MM.1S (cell line): ENCODE measurements around the gene TNPO3.

ENCODE experiments used
- DNase-seq: peaks from one replicate; pipeline ENCODE4 v3.0.0-alpha.2; 2015
- H2AFZ ChIP-seq: fragments of 300-600 bp; sonication (generic); 2 replicates; pipeline ENCODE4 v1.6.0; 2016; ENCODE audit warnings: antibody characterized with exemption, low read length
- H3F3A ChIP-seq: fragments of 300-600 bp; sonication (generic); 2 replicates; pipeline ENCODE4 v1.6.1; 2016; ENCODE audit warnings: mild to moderate bottlenecking, antibody characterized with exemption, low read length, moderate library complexity, mixed read lengths; ENCODE audit not compliant: insufficient read depth
- H3K27ac ChIP-seq: fragments of 300-600 bp; sonication (generic); 2 replicates; pipeline ENCODE4 v1.5.1; 2016; ENCODE audit warnings: mild to moderate bottlenecking, low read length
- H3K27me3 ChIP-seq: fragments of 300-600 bp; sonication (generic); replicated peaks from 2 replicates; pipeline ENCODE4 v1.6.0; 2016; ENCODE audit warnings: low read length; ENCODE audit not compliant: insufficient read depth
- H3K36me3 ChIP-seq: fragments of 300-600 bp; sonication (generic); replicated peaks from 2 replicates; pipeline ENCODE4 v1.6.1; 2016; ENCODE audit warnings: mild to moderate bottlenecking, low read length, mixed read lengths; ENCODE audit not compliant: insufficient read depth
- H3K4me1 ChIP-seq: fragments of 300-600 bp; sonication (generic); 2 replicates; pipeline ENCODE4 v1.6.1; 2016; ENCODE audit warnings: low read length, mixed read lengths
- H3K4me2 ChIP-seq: fragments of 300-600 bp; sonication (generic); 2 replicates; pipeline ENCODE4 v1.6.0; 2016; ENCODE audit warnings: low read depth, low read length
- H3K4me3 ChIP-seq: fragments of 300-600 bp; sonication (generic); 2 replicates; pipeline ENCODE4 v1.5.1; 2016; ENCODE audit warnings: low read length, mixed read lengths
- H3K79me2 ChIP-seq: fragments of 300-600 bp; sonication (generic); 2 replicates; pipeline ENCODE4 v1.6.1; 2016; ENCODE audit warnings: mixed run types, low read length, mixed read lengths
- H3K9ac ChIP-seq: fragments of 300-600 bp; sonication (generic); 2 replicates; pipeline ENCODE4 v1.6.1; 2016; ENCODE audit warnings: low read length, mixed read lengths
- H3K9me2 ChIP-seq: fragments of 300-600 bp; sonication (generic); replicated peaks from 2 replicates; pipeline ENCODE4 v1.6.1; 2016; ENCODE audit warnings: mild to moderate bottlenecking, low read length, mixed read lengths; ENCODE audit not compliant: insufficient read depth
- H3K9me3 ChIP-seq: fragments of 300-600 bp; sonication (generic); replicated peaks from 2 replicates; pipeline ENCODE4 v1.6.1; 2016; ENCODE audit warnings: mild to moderate bottlenecking, low read length, mixed read lengths; ENCODE audit not compliant: insufficient read depth
- H4K20me1 ChIP-seq: fragments of 300-600 bp; sonication (generic); 2 replicates; pipeline ENCODE4 v1.6.1; 2016; ENCODE audit warnings: mild to moderate bottlenecking, low read length, moderate library complexity, mixed read lengths; ENCODE audit not compliant: insufficient read depth
- EZH2 ChIP-seq: fragments of 300-600 bp; sonication (generic); optimal IDR thresholded peaks from 2 replicates; pipeline ENCODE3; 2017; ENCODE audit warnings: low read depth, mild to moderate bottlenecking, antibody characterized with exemption, low read length, mixed read lengths
- EZH2phosphoT487 ChIP-seq: fragments of 300-600 bp; sonication (generic); IDR thresholded peaks from 2 replicates; pipeline ENCODE4 v1.6.1; 2018; ENCODE audit warnings: antibody characterized with exemption, low read length
- TF ChIP-seq, protein P1 (sequence below): fragments of 300-600 bp; sonication (generic); IDR thresholded peaks from 2 replicates; pipeline ENCODE4 v1.5.1; 2016; ENCODE audit warnings: antibody characterized with exemption, low read length, mixed read lengths

The TNPO3 gene

DNA sequence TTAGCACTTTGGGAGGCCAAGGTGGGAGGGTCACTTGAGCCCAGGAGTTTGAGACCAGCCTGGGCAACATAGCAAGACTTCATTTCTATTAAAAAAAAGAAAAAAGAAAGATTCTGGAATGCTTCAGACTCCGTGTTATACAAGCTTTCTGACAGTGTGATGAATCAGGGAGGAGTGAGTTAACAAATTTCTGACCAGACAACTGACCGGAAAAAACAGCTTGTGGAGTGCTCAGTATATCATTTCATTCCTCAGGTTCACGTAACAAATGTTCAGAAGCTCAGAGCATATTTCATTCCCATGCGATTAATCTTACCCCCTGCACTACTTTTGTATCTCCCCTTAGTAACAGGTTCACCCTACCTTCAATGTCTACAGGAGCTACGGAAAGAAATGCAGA lies 28.6 kb upstream of the TNPO3 start:
- no peak for TF ChIP-seq EZH2
- TF ChIP-seq, protein P1, sequence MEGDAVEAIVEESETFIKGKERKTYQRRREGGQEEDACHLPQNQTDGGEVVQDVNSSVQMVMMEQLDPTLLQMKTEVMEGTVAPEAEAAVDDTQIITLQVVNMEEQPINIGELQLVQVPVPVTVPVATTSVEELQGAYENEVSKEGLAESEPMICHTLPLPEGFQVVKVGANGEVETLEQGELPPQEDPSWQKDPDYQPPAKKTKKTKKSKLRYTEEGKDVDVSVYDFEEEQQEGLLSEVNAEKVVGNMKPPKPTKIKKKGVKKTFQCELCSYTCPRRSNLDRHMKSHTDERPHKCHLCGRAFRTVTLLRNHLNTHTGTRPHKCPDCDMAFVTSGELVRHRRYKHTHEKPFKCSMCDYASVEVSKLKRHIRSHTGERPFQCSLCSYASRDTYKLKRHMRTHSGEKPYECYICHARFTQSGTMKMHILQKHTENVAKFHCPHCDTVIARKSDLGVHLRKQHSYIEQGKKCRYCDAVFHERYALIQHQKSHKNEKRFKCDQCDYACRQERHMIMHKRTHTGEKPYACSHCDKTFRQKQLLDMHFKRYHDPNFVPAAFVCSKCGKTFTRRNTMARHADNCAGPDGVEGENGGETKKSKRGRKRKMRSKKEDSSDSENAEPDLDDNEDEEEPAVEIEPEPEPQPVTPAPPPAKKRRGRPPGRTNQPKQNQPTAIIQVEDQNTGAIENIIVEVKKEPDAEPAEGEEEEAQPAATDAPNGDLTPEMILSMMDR: no peak
- TF ChIP-seq EZH2phosphoT487: no peak

DNA sequence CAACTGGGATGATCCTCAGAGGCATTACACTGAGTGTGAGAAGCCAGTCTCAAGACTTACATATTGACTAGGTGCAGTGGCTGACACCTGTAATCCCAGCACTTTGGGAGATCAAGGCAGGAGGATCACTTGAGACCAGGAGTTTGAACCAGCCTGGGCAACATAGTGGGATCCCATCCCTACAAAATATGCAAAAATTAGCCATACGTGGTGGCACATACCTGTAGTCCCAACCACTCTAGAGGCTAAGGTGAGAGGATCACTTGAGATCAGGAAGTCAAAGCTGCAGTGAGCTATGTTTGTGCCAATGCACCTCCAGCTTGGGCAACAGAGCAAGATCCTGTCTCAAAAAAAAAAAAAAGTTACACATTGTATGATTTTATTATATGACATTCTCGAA lies 23.5 kb upstream of the TNPO3 start:
- H3K36me3 ChIP-seq: no peaks in the 10 kb centered on the region

More for the DNA sequence above, 28.6 kb upstream of the TNPO3 start:
- DNase-seq: no peak
- no peaks in the 10 kb centered on the region for H3K9me2 ChIP-seq
- H3K4me2 ChIP-seq: no peak overlapping the region
- H3K4me1 ChIP-seq: no peaks in the 10 kb centered on the region
- no peaks in the 10 kb centered on the region for H3K36me3 ChIP-seq
- no peak overlapping the region for H2AFZ ChIP-seq
- no peaks in the 10 kb centered on the region for H3F3A ChIP-seq
- H3K9me3 ChIP-seq: no peaks in the 10 kb centered on the region
- no peak overlapping the region for H3K4me3 ChIP-seq
- no peaks in the 10 kb centered on the region for H3K27me3 ChIP-seq
- no peaks in the 10 kb centered on the region for H3K79me2 ChIP-seq
- H4K20me1 ChIP-seq: no peaks in the 10 kb centered on the region
- H3K27ac ChIP-seq: no peak overlapping the region
- H3K9ac ChIP-seq: no peak overlapping the region

DNA sequence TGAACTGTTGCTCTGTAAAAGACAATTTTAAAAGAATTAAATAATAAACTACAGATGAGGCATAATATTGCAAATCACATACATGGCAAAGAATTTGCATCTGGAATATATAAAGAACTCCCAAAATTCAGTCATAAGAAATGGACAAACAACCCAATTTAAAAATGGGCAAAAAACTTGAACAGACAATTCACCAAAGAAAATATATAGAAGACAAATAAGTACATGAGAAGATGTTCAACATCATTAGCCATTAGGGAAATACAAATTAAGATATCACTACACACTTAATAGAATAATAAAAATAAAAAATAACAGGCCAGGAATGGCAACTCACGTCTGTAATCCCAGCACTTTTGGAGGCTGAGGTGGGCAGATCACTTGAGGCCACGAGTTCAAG lies 22.0 kb upstream of the TNPO3 start:
- DNase-seq: no peak
- H3K9ac ChIP-seq: no peak overlapping the region

More for the DNA sequence above, 23.5 kb upstream of the TNPO3 start:
- Histone ChIP-seq H4K20me1 (no peaks in the 10 kb centered on the region), H3K9me2 (no peaks in the 10 kb centered on the region), H3K9ac (no peak overlapping the region), H3K4me3 (no peak overlapping the region), H3K4me2 (no peak overlapping the region), H3K27ac (no peak overlapping the region), H3K4me1 (peaks cover under 1% of the 10 kb centered on the region; the same call in 1 of the 2 replicates), H3K9me3 (no peaks in the 10 kb centered on the region), H3K79me2 (no peaks in the 10 kb centered on the region), H3K27me3 (no peaks in the 10 kb centered on the region), H3F3A (no peaks in the 10 kb centered on the region), H2AFZ (no peak overlapping the region)
- TF ChIP-seq EZH2 (no peak), EZH2phosphoT487 (no peak)
- TF ChIP-seq, protein P1: no peak
- DNase-seq: no peak

More for the DNA sequence above, 22.0 kb upstream of the TNPO3 start:
- H3K4me2 ChIP-seq: no peak overlapping the region
- 0 out of 2 replicates have a peak, but pooled peaks cover 6% of the 10 kb centered on the region for H3F3A ChIP-seq
- H2AFZ ChIP-seq: no peak overlapping the region
- peaks cover 14% of the 10 kb centered on the region for H3K4me1 ChIP-seq
- H3K27ac ChIP-seq: no peak overlapping the region
- no peaks in the 10 kb centered on the region for H3K27me3 ChIP-seq
- H3K4me3 ChIP-seq: no peak overlapping the region
- no peaks in the 10 kb centered on the region for H4K20me1 ChIP-seq
- TF ChIP-seq, protein P1: no peak
- no peak for TF ChIP-seq EZH2phosphoT487
- no peak for TF ChIP-seq EZH2
- no peaks in the 10 kb centered on the region for H3K9me2 ChIP-seq
- H3K9me3 ChIP-seq: no peaks in the 10 kb centered on the region
- no peaks in the 10 kb centered on the region for H3K36me3 ChIP-seq
- H3K79me2 ChIP-seq: no peaks in the 10 kb centered on the region
